A549 (cell line): ENCODE data around the gene LAMA3. TPM values are rescaled to one million over a fixed set of nuclear protein-coding genes. Genes with fewer than 3 reads are reported as not detected.

Source experiments
- ATAC-seq, 2 experiments: fragments of 200-7000 bp in 1 of 2; fragments of >200 bp in 1 of 2; cut with Nextera tagmentation in 1 of 2; cut with Tn5 transposase in 1 of 2; 3 replicates each; pipeline versions ENCODE4 v1.8.0 to v1.9.1; 2018 to 2020; ENCODE audit warnings: mild to moderate bottlenecking in 1 of 2, moderate library complexity in 1 of 2
- CTCF ChIA-PET: fragments of 300-600 bp; sonication (Branson Sonifier 250); formaldehyde crosslinking; extraction: SDS; loops from one replicate; lab custom pipeline; 2021; ENCODE audit warnings: antibody characterized with exemption, inconsistent platforms; lab: Yijun Ruan, JAX
- POLR2A ChIA-PET: fragments of 350-600 bp; formaldehyde crosslinking; extraction: SDS; loops from one replicate; lab custom pipeline; 2021; ENCODE audit warnings: antibody characterized with exemption, inconsistent platforms; lab: Yijun Ruan, JAX
- DNase-seq, 2 experiments: peaks; one replicate each; pipeline versions ENCODE4 v3.0.0 to v3.0.0-alpha.2; 2011 to 2016; ENCODE audit warnings: low read depth in 1 of 2, low spot score in 1 of 2
- FAIRE-seq: peaks from 2 replicates; lab custom pipeline; 2011; peaks lifted over from hg19 to GRCh38; lab: Jason Lieb, UNC
- H3K27ac ChIP-seq, 2 experiments: fragments of >200 bp; sonication (Bioruptor Twin); formaldehyde crosslinking; 3 replicates each; pipeline ENCODE4 v1.5.1; 2016 to 2017
- H3K4me1 ChIP-seq: fragments of >200 bp; sonication (Bioruptor Twin); formaldehyde crosslinking; 3 replicates; pipeline ENCODE4 v1.6.1; 2016
- H3K4me2 ChIP-seq: fragments of >200 bp; sonication (Bioruptor Twin); formaldehyde crosslinking; 3 replicates; pipeline ENCODE4 v1.6.1; 2016
- H3K4me3 ChIP-seq: fragments of >200 bp; sonication (Bioruptor Twin); formaldehyde crosslinking; 3 replicates; pipeline ENCODE4 v1.5.1; 2016
- H3K9me3 ChIP-seq: fragments of >200 bp; sonication (Bioruptor Twin); formaldehyde crosslinking; 3 replicates; pipeline ENCODE4 v1.6.1; 2016
- CHD4 ChIP-seq: fragments of 200-600 bp; sonication (generic); IDR thresholded peaks from 2 replicates; pipeline ENCODE4 v1.6.1; 2016; ENCODE audit warnings: antibody characterized with exemption, mild to moderate bottlenecking, borderline replicate concordance
- EHF ChIP-seq: fragments of 250-450 bp; sonication (Bioruptor Pico); IDR thresholded peaks from 2 replicates; pipeline ENCODE4 v1.5.0; 2020; ENCODE audit warnings: mild to moderate bottlenecking
- EHMT2 ChIP-seq: fragments of 200-600 bp; sonication (generic); IDR thresholded peaks from 2 replicates; pipeline ENCODE4 v1.6.1; 2016; ENCODE audit warnings: antibody characterized with exemption, low read depth, mild to moderate bottlenecking, moderate library complexity
- FOSB ChIP-seq: fragments of 250-450 bp; sonication (Bioruptor Pico); IDR thresholded peaks from 2 replicates; pipeline ENCODE4 v1.5.0; 2020; ENCODE audit warnings: mild to moderate bottlenecking, moderate library complexity
- FOXS1 ChIP-seq: fragments of 250-450 bp; sonication (Bioruptor Pico); IDR thresholded peaks from 2 replicates; pipeline ENCODE4 v1.5.0; 2020; ENCODE audit warnings: mild to moderate bottlenecking, moderate library complexity
- HDAC2 ChIP-seq: fragments of 200-600 bp; sonication (generic); IDR thresholded peaks from 2 replicates; pipeline ENCODE4 v1.6.1; 2016
- HEYL ChIP-seq: fragments of 250-450 bp; sonication (Bioruptor Pico); IDR thresholded peaks from 2 replicates; pipeline ENCODE4 v1.8.0; 2021; ENCODE audit warnings: mild to moderate bottlenecking, moderate library complexity
- HOXB13 ChIP-seq: fragments of 250-450 bp; sonication (Bioruptor Pico); IDR thresholded peaks from 2 replicates; pipeline ENCODE4 v1.5.0; 2020; ENCODE audit warnings: low read depth, mild to moderate bottlenecking, moderate library complexity
- HOXB5 ChIP-seq: fragments of 250-450 bp; sonication (Bioruptor Pico); IDR thresholded peaks from 2 replicates; pipeline ENCODE4 v1.5.0; 2020; ENCODE audit warnings: mild to moderate bottlenecking, moderate library complexity
- JUN ChIP-seq, 2 experiments: fragments of >200 bp; sonication (Bioruptor Twin); formaldehyde crosslinking; IDR thresholded peaks; 2 replicates in 1 of 2; 3 replicates in 1 of 2; pipeline ENCODE4 v1.6.1; 2016 to 2017
- KDM5A ChIP-seq: fragments of 200-600 bp; sonication (generic); IDR thresholded peaks from 2 replicates; pipeline ENCODE4 v1.6.1; 2016; ENCODE audit warnings: antibody characterized with exemption, mild to moderate bottlenecking
- MYC ChIP-seq: IDR thresholded peaks from 2 replicates; pipeline ENCODE4 v1.6.1; 2012; ENCODE audit warnings: mild to moderate bottlenecking, inconsistent platforms, low read length, improper control_type of control experiment, borderline replicate concordance
- NPAS2 ChIP-seq: fragments of 250-450 bp; sonication (Bioruptor Pico); IDR thresholded peaks from 2 replicates; pipeline ENCODE4 v1.8.0; 2022; ENCODE audit warnings: mild to moderate bottlenecking, moderate library complexity, borderline replicate concordance
- NR3C1 ChIP-seq: fragments of >200 bp; sonication (Bioruptor Twin); formaldehyde crosslinking; IDR thresholded peaks from 3 replicates; pipeline ENCODE4 v1.6.1; 2017
- POLR2AphosphoS2 ChIP-seq: conservative IDR thresholded peaks from 2 replicates; pipeline ENCODE4 v1.6.1; 2012; ENCODE audit warnings: low read length, improper control_type of control experiment, inconsistent platforms
- RAD21 ChIP-seq, 2 experiments: fragments of >200 bp in 1 of 2; sonication (Bioruptor Twin) in 1 of 2; formaldehyde crosslinking in 1 of 2; IDR thresholded peaks in 1 of 2; conservative IDR thresholded peaks in 1 of 2; 2 replicates in 1 of 2; 3 replicates in 1 of 2; pipeline ENCODE4 v1.6.1; 2012 to 2018; ENCODE audit warnings: inconsistent platforms in 1 of 2
- SREBF2 ChIP-seq: fragments of 450-650 bp; IDR thresholded peaks from 2 replicates; pipeline ENCODE4 v1.6.1; 2014; ENCODE audit warnings: mild to moderate bottlenecking, moderate library complexity
- TP53 ChIP-seq: fragments of 250-450 bp; sonication (Bioruptor Pico); IDR thresholded peaks from 2 replicates; pipeline ENCODE4 v1.5.0; 2021; ENCODE audit warnings: mild to moderate bottlenecking, moderate library complexity
- ZSCAN20 ChIP-seq: fragments of 250-450 bp; sonication (Bioruptor Pico); IDR thresholded peaks from 2 replicates; pipeline ENCODE4 v1.8.0; 2022; ENCODE audit warnings: mild to moderate bottlenecking, moderate library complexity
- WGBS: methylation state at CpG from one replicate; pipeline ENCODE4 v1.1.6; 2017; ENCODE audit errors: missing lambda C conversion rate; 5-methylcytosine and 5-hydroxymethylcytosine counted together
- polyA plus RNA-seq, 4 experiments: library from polyadenylated mRNA; depleted of rRNA in 3 of 4; stranded (reverse); fragments of >200 nt; fragmentation: RNase III in 1 of 4; extraction: RNeasy Plus Mini Kit Qiagen cat#74134 plus additional on column Dnase treatment in 1 of 4; gene quantifications; 2 replicates in 3 of 4; 3 replicates in 1 of 4; pipeline ENCODE4 v1.2.3, GENCODE V29; 2011 to 2017
- TF ChIP-seq, protein P1 (sequence below): fragments of >200 bp; sonication (Bioruptor Twin); formaldehyde crosslinking; IDR thresholded peaks from 3 replicates; pipeline ENCODE4 v1.6.1; 2016
- TF ChIP-seq, protein P2 (sequence below): fragments of 150-350 bp; IDR thresholded peaks from 2 replicates; pipeline ENCODE4 v1.6.1; 2014; ENCODE audit warnings: low read depth, mild to moderate bottlenecking, low read length
- TF ChIP-seq, protein P3 (sequence below): fragments of 200-600 bp; sonication (generic); IDR thresholded peaks from 2 replicates; pipeline ENCODE4 v1.6.1; 2016; ENCODE audit warnings: antibody characterized with exemption, mild to moderate bottlenecking, moderate library complexity
- TF ChIP-seq, protein P4 (sequence below): fragments of >200 bp; sonication (Bioruptor Twin); formaldehyde crosslinking; IDR thresholded peaks from 3 replicates; pipeline ENCODE4 v1.5.1; 2016
- TF ChIP-seq, protein P5 (sequence below): fragments of 450-650 bp; IDR thresholded peaks from 2 replicates; pipeline ENCODE4 v1.6.1; 2014; ENCODE audit warnings: antibody characterized with exemption

Gene LAMA3
- polyA plus RNA-seq, 2 of the 4 experiments (the other 2 are of a cell fraction): 18.2 to 31.0 TPM

GRCh38 chr18:23887035-23887434 is 197.8 kb downstream of the LAMA3 start:
- 95% methylated on average over 3 of the region's 3 CpGs for WGBS
- no peak overlapping the region for H3K4me3 ChIP-seq
- H3K4me2 ChIP-seq: no peak overlapping the region
- ATAC-seq (no peak), FAIRE-seq (no peak), DNase-seq (no peak)
- H3K9me3 ChIP-seq: no peaks in the 10 kb centered on the region
- TF ChIP-seq NPAS2 (CRISPR knock-in tag): no peak
- no peak for TF ChIP-seq SREBF2
- TF ChIP-seq, protein P1, sequence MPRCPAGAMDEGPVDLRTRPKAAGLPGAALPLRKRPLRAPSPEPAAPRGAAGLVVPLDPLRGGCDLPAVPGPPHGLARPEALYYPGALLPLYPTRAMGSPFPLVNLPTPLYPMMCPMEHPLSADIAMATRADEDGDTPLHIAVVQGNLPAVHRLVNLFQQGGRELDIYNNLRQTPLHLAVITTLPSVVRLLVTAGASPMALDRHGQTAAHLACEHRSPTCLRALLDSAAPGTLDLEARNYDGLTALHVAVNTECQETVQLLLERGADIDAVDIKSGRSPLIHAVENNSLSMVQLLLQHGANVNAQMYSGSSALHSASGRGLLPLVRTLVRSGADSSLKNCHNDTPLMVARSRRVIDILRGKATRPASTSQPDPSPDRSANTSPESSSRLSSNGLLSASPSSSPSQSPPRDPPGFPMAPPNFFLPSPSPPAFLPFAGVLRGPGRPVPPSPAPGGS: no peak
- TF ChIP-seq TP53: no peak
- TF ChIP-seq FOXS1 (CRISPR knock-in tag): no peak
- TF ChIP-seq, protein P2, sequence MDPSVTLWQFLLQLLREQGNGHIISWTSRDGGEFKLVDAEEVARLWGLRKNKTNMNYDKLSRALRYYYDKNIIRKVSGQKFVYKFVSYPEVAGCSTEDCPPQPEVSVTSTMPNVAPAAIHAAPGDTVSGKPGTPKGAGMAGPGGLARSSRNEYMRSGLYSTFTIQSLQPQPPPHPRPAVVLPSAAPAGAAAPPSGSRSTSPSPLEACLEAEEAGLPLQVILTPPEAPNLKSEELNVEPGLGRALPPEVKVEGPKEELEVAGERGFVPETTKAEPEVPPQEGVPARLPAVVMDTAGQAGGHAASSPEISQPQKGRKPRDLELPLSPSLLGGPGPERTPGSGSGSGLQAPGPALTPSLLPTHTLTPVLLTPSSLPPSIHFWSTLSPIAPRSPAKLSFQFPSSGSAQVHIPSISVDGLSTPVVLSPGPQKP: no peak
- TF ChIP-seq RAD21 (conservative IDR thresholded peaks at IDR 0.05 in 1 of 2, IDR thresholded peaks at IDR 0.05 in 1 of 2): no peak
- no peak for TF ChIP-seq HOXB5
- TF ChIP-seq EHMT2: no peak
- no peak for TF ChIP-seq MYC
- TF ChIP-seq POLR2AphosphoS2: no peak
- TF ChIP-seq, protein P3, sequence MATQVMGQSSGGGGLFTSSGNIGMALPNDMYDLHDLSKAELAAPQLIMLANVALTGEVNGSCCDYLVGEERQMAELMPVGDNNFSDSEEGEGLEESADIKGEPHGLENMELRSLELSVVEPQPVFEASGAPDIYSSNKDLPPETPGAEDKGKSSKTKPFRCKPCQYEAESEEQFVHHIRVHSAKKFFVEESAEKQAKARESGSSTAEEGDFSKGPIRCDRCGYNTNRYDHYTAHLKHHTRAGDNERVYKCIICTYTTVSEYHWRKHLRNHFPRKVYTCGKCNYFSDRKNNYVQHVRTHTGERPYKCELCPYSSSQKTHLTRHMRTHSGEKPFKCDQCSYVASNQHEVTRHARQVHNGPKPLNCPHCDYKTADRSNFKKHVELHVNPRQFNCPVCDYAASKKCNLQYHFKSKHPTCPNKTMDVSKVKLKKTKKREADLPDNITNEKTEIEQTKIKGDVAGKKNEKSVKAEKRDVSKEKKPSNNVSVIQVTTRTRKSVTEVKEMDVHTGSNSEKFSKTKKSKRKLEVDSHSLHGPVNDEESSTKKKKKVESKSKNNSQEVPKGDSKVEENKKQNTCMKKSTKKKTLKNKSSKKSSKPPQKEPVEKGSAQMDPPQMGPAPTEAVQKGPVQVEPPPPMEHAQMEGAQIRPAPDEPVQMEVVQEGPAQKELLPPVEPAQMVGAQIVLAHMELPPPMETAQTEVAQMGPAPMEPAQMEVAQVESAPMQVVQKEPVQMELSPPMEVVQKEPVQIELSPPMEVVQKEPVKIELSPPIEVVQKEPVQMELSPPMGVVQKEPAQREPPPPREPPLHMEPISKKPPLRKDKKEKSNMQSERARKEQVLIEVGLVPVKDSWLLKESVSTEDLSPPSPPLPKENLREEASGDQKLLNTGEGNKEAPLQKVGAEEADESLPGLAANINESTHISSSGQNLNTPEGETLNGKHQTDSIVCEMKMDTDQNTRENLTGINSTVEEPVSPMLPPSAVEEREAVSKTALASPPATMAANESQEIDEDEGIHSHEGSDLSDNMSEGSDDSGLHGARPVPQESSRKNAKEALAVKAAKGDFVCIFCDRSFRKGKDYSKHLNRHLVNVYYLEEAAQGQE: no peak
- TF ChIP-seq HEYL (CRISPR knock-in tag): no peak
- TF ChIP-seq, protein P4, sequence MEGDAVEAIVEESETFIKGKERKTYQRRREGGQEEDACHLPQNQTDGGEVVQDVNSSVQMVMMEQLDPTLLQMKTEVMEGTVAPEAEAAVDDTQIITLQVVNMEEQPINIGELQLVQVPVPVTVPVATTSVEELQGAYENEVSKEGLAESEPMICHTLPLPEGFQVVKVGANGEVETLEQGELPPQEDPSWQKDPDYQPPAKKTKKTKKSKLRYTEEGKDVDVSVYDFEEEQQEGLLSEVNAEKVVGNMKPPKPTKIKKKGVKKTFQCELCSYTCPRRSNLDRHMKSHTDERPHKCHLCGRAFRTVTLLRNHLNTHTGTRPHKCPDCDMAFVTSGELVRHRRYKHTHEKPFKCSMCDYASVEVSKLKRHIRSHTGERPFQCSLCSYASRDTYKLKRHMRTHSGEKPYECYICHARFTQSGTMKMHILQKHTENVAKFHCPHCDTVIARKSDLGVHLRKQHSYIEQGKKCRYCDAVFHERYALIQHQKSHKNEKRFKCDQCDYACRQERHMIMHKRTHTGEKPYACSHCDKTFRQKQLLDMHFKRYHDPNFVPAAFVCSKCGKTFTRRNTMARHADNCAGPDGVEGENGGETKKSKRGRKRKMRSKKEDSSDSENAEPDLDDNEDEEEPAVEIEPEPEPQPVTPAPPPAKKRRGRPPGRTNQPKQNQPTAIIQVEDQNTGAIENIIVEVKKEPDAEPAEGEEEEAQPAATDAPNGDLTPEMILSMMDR: no peak
- TF ChIP-seq KDM5A: no peak
- TF ChIP-seq HDAC2: no peak
- TF ChIP-seq JUN (IDR thresholded peaks at IDR 0.05): no peak
- TF ChIP-seq HOXB13 (CRISPR knock-in tag): no peak
- no peak for TF ChIP-seq CHD4
- POLR2A ChIA-PET: no interaction called here
- 0 out of 3 replicates have a peak, but pooled peaks cover 5% of the 10 kb centered on the region for H3K4me1 ChIP-seq
- H3K27ac ChIP-seq: no peak overlapping the region
- CTCF ChIA-PET: interaction anchor here (0.5 kb wide), 1 partner anchor 11 kb away, joined by 3 read pairs; no protein-coding TSS in a partner anchor

DNA sequence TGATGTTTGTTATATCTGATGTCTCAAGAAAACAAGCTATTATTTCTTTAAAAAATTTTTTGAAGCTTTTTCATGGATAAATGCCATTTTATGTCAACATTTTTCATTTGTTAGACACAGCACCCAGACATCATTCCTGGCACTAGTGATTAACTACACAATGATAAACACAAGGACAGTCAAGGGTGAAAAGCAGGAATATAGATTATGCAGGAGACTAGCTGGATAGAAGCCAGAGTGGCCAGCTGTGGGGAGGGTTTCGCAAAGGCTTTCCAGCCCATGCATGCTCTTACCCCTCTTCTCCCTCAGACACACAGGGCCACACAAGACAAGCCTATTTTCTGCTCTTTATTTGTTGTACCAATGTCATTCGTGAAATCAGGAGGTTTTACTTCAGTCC is 198.2 kb downstream of the LAMA3 start:
- no peak for ATAC-seq
- no peak for FAIRE-seq
- POLR2A ChIA-PET: no interaction called here

More for the DNA sequence above, 198.2 kb downstream of the LAMA3 start:
- WGBS: 91% methylated on average over 2 of the region's 2 CpGs
- CTCF ChIA-PET: no interaction called here
- Histone ChIP-seq H3K4me1 (0 out of 3 replicates have a peak, but pooled peaks cover 5% of the 10 kb centered on the region), H3K4me2 (no peak overlapping the region), H3K4me3 (no peak overlapping the region), H3K9me3 (no peaks in the 10 kb centered on the region), H3K27ac (no peak overlapping the region)
- DNase-seq: no peak
- TF ChIP-seq EHF (CRISPR knock-in tag) (no peak), NR3C1 (no peak), EHMT2 (no peak), FOSB (no peak), ZSCAN20 (no peak)
- TF ChIP-seq, protein P5, sequence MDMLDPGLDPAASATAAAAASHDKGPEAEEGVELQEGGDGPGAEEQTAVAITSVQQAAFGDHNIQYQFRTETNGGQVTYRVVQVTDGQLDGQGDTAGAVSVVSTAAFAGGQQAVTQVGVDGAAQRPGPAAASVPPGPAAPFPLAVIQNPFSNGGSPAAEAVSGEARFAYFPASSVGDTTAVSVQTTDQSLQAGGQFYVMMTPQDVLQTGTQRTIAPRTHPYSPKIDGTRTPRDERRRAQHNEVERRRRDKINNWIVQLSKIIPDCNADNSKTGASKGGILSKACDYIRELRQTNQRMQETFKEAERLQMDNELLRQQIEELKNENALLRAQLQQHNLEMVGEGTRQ: no peak
